ENCODE results near the gene TANK.

GRCh38 chr2:161223139-161223732, 63.0 kb downstream of the TANK start:
- TF ChIP-seq POLR2A (IDR thresholded peaks at IDR 0.05), result no peak
- TF ChIP-seq CTCF (IDR thresholded peaks at IDR 0.05), result peak; percentile 53 to 81 (median 73)

All from esophagus squamous epithelium (tissue), 4 donors.